Ishikawa (cell line): ENCODE data around the gene SKP1.

Source experiments
- CEBPB ChIP-seq: IDR thresholded peaks from 2 replicates; pipeline ENCODE4 v1.6.1; 2012
- EP300 ChIP-seq: IDR thresholded peaks from 2 replicates; pipeline ENCODE4 v1.6.1; 2012; ENCODE audit warnings: borderline replicate concordance
- NFIC ChIP-seq: IDR thresholded peaks from 2 replicates; pipeline ENCODE4 v1.6.1; 2012
- RAD21 ChIP-seq: IDR thresholded peaks from 2 replicates; pipeline ENCODE4 v1.6.1; 2012; ENCODE audit warnings: low read depth
- TAF1 ChIP-seq: IDR thresholded peaks from 2 replicates; pipeline ENCODE4 v1.6.1; 2012; ENCODE audit warnings: low read depth, mild to moderate bottlenecking
- TF ChIP-seq, protein P1 (sequence below): IDR thresholded peaks from 2 replicates; pipeline ENCODE4 v1.6.1; 2012

Gene SKP1

DNA sequence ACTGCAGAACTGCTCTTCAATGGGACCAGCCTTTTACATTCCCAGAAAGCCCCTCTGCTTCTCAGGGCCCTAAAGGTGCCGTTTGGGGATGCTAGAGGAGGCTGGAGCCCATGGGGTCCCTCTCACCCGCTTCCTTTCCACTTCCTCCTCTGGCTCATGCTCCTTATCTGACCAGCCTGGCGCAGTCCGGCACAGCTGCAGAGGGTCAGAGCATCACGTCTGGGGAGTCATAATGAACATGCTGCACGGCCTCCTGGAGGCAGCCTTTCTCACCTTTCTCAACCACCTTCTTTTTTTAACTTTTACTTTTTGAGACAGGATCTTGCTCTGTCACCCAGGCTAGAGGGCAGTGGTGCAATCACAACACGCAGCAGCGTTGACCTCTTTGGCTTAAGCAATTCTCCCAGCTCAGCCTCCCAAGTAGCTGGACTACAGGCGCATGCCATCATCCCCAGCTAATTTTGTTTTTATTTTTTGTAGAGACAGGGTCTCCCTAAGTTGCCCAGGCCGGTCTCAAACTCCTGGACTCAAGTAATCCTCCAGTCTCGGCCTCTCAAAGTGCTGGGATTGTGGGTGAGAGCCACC lies 77.4 kb downstream of the SKP1 start:
- TF ChIP-seq CEBPB = no peak
- TF ChIP-seq EP300 = no peak
- TF ChIP-seq, protein P1, sequence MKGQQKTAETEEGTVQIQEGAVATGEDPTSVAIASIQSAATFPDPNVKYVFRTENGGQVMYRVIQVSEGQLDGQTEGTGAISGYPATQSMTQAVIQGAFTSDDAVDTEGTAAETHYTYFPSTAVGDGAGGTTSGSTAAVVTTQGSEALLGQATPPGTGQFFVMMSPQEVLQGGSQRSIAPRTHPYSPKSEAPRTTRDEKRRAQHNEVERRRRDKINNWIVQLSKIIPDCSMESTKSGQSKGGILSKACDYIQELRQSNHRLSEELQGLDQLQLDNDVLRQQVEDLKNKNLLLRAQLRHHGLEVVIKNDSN = no peak
- TF ChIP-seq TAF1 = no peak
- no peak for TF ChIP-seq NFIC
- TF ChIP-seq RAD21 = no peak
